HEK293 (cell line): ENCODE results near the gene SERPINB5.

Source experiments
- CTCF ChIP-seq: fragments of 450-650 bp; formaldehyde crosslinking; IDR thresholded peaks from 2 replicates; pipeline ENCODE4 v1.5.1; 2016; ENCODE audit warnings: missing biosample characterization, missing genetic modification characterization
- TRIM28 ChIP-seq: IDR thresholded peaks from 2 replicates; pipeline ENCODE4 v1.6.1; 2011; ENCODE audit warnings: low read length, control low read depth, borderline replicate concordance
- YY1 ChIP-seq: fragments of 450-650 bp; formaldehyde crosslinking; IDR thresholded peaks from 2 replicates; pipeline ENCODE4 v1.5.1; 2018; ENCODE audit warnings: missing biosample characterization, missing genetic modification characterization
- ZNF292 ChIP-seq: fragments of 450-650 bp; formaldehyde crosslinking; IDR thresholded peaks from 2 replicates; pipeline ENCODE4 v1.5.1; 2016; ENCODE audit warnings: low read depth, missing biosample characterization, missing genetic modification characterization, borderline replicate concordance
- ZNF398 ChIP-seq: fragments of 450-650 bp; formaldehyde crosslinking; IDR thresholded peaks from 2 replicates; pipeline ENCODE4 v1.5.1; 2017; ENCODE audit warnings: missing biosample characterization, missing genetic modification characterization
- ZNF426 ChIP-seq: fragments of 450-650 bp; formaldehyde crosslinking; IDR thresholded peaks from 2 replicates; pipeline ENCODE4 v1.5.1; 2017; ENCODE audit warnings: missing biosample characterization, missing genetic modification characterization, mild to moderate bottlenecking, inconsistent platforms, moderate library complexity
- ZNF529 ChIP-seq: fragments of 450-650 bp; formaldehyde crosslinking; IDR thresholded peaks from 2 replicates; pipeline ENCODE4 v1.5.1; 2017; ENCODE audit warnings: missing genetic modification characterization, missing biosample characterization; ENCODE audit not compliant: insufficient replicate concordance
- ZNF623 ChIP-seq: fragments of 450-650 bp; formaldehyde crosslinking; IDR thresholded peaks from 2 replicates; pipeline ENCODE4 v1.5.1; 2016; ENCODE audit warnings: missing biosample characterization, missing genetic modification characterization
- ZNF777 ChIP-seq: fragments of 450-650 bp; formaldehyde crosslinking; IDR thresholded peaks from 2 replicates; pipeline ENCODE4 v1.5.1; 2017; ENCODE audit warnings: missing biosample characterization, missing genetic modification characterization, borderline replicate concordance
- TF ChIP-seq, protein P1 (sequence below): sonication (generic); formaldehyde crosslinking; IDR thresholded peaks from 2 replicates; pipeline ENCODE4 v1.8.1; 2022; ENCODE audit warnings: mild to moderate bottlenecking, moderate library complexity, missing genetic modification reagents
- TF ChIP-seq, protein P2 (sequence below): fragments of 450-650 bp; formaldehyde crosslinking; IDR thresholded peaks from 2 replicates; pipeline ENCODE4 v1.5.1; 2016; ENCODE audit warnings: missing biosample characterization, missing genetic modification characterization

DNA sequence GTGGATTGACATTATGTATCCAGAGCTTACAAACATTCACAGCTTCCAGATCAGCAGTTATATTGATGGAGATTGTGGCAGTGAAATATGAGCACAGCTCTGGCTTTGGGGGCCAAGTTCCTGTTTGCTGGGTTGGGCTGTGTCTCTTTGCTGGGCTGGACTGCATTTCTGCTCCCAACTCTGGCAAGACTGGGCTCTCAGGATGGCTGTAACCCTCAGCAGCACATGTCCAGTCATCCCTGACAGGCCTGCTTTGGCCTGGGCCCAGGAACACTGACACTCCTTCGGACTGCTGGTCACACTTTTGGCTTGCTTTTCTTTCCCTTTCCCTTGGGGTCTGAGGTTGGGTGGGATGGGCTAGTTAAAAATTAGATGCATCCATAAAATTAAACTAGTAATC is 36.5 kb upstream of the SERPINB5 start:
- TF ChIP-seq ZNF623: no peak
- TF ChIP-seq CTCF: no peak
- TF ChIP-seq, protein P1, sequence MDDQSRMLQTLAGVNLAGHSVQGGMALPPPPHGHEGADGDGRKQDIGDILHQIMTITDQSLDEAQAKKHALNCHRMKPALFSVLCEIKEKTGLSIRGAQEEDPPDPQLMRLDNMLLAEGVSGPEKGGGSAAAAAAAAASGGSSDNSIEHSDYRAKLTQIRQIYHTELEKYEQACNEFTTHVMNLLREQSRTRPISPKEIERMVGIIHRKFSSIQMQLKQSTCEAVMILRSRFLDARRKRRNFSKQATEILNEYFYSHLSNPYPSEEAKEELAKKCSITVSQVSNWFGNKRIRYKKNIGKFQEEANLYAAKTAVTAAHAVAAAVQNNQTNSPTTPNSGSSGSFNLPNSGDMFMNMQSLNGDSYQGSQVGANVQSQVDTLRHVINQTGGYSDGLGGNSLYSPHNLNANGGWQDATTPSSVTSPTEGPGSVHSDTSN (CRISPR knock-in tag): no peak
- no peak for TF ChIP-seq ZNF426 (tag by site-specific recombination)
- TF ChIP-seq ZNF777 (tag by site-specific recombination): no peak
- no peak for TF ChIP-seq TRIM28
- TF ChIP-seq YY1 (tag by site-specific recombination): no peak
- TF ChIP-seq, protein P2, sequence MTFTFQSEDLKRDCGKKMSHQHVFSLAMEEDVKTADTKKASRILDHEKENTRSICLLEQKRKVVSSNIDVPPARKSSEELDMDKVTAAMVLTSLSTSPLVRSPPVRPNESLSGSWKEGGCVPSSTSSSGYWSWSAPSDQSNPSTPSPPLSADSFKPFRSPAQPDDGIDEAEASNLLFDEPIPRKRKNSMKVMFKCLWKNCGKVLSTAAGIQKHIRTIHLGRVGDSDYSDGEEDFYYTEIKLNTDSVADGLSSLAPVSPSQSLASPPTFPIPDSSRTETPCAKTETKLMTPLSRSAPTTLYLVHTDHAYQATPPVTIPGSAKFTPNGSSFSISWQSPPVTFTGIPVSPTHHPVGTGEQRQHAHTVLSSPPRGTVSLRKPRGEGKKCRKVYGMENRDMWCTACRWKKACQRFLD (tag by site-specific recombination): no peak
- TF ChIP-seq ZNF292 (tag by site-specific recombination): no peak
- no peak for TF ChIP-seq ZNF529 (tag by site-specific recombination)
- TF ChIP-seq ZNF398 (tag by site-specific recombination): no peak
